Suprapubic skin (tissue), 4 donors: Measurements from ENCODE around the gene EPHA8. TPM values are rescaled to one million over a fixed set of nuclear protein-coding genes. Genes with fewer than 3 reads are reported as not detected.

ENCODE experiments used
- DNase-seq, 2 donors: peaks; one replicate each; pipeline ENCODE4 v3.0.0-alpha.2; 2019; ENCODE audit warnings: low spot score in 2 of 2
- H3K27ac ChIP-seq: fragments of 200-600 bp; sonication (generic); one replicate; pipeline ENCODE4 v1.5.1; 2019
- H3K27me3 ChIP-seq: fragments of 200-600 bp; sonication (generic); one replicate; pipeline ENCODE4 v1.5.1; 2019
- H3K36me3 ChIP-seq: fragments of 200-600 bp; sonication (generic); one replicate; pipeline ENCODE4 v1.5.1; 2019
- H3K4me1 ChIP-seq: fragments of 200-600 bp; sonication (generic); one replicate; pipeline ENCODE4 v1.5.1; 2019
- H3K4me3 ChIP-seq: fragments of 200-600 bp; sonication (generic); one replicate; pipeline ENCODE4 v1.5.1; 2019; ENCODE audit warnings: mild to moderate bottlenecking
- H3K9me3 ChIP-seq: fragments of 200-600 bp; sonication (generic); one replicate; pipeline ENCODE4 v1.5.1; 2019
- EP300 ChIP-seq: sonication (generic); formaldehyde crosslinking; IDR thresholded peaks from one replicate; pipeline ENCODE4 v1.6.1; 2017; ENCODE audit warnings: antibody characterized with exemption
- POLR2A ChIP-seq, 2 donors: fragments of 450-650 bp; IDR thresholded peaks; one replicate each; pipeline ENCODE4 v1.6.1; 2017; ENCODE audit warnings: antibody characterized with exemption in 2 of 2, mild to moderate bottlenecking in 2 of 2, moderate library complexity in 2 of 2
- POLR2AphosphoS5 ChIP-seq, 3 donors: sonication (generic); formaldehyde crosslinking; IDR thresholded peaks; one replicate each; pipeline ENCODE4 v1.6.1; 2017; ENCODE audit warnings: antibody characterized with exemption in 3 of 3
- WGBS: methylation state at CpG from one replicate; pipeline ENCODE4 v1.1.5; 2018; 5-methylcytosine and 5-hydroxymethylcytosine counted together
- total RNA-seq, 4 donors: library from RNA; depleted of rRNA; stranded (reverse); fragments of >200 nt; gene quantifications; one replicate each; pipeline ENCODE4 v1.1.0, GENCODE V29; 2016
- TF ChIP-seq, protein P1 (sequence below), 2 donors: fragments of 200-600 bp in 1 of 2; fragments of 450-650 bp in 1 of 2; sonication (generic) in 1 of 2; IDR thresholded peaks; one replicate each; pipeline ENCODE4 v1.5.1; 2016 to 2019; ENCODE audit warnings: antibody characterized with exemption in 2 of 2, mild to moderate bottlenecking in 1 of 2, moderate library complexity in 1 of 2

Gene EPHA8
- total RNA-seq, 4 donors from 2014 or later: 0.34 to 0.64 TPM; not detected in 2

DNA sequence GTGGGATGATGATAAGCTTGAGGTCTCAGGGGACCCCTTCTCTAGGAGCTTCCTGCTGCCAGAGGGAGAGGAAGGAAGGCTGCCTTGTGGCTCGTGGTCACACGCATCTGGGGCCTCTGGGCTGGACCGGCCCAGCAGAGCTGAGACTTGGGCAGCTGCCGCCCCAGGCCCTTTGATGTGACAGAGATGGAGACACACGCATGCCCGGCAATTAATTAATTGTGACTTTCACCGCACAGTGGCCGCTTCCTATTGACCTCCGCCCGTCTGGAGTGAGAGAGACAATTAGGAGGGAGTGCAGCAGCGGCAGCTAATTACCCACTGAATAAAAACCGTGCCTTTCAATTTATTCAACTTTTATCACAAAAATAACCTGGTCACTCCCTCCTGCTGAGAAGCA, 56.5 kb downstream of the EPHA8 start:
- Histone ChIP-seq H3K9me3 (no peaks in the 10 kb centered on the region), H3K36me3 (no peaks in the 10 kb centered on the region), H3K4me3 (no peak overlapping the region), H3K27ac (no peak overlapping the region), H3K27me3 (peaks cover 98% of the 10 kb centered on the region), H3K4me1 (no peaks in the 10 kb centered on the region)
- WGBS: 51% methylated on average over 12 of the region's 12 CpGs
- TF ChIP-seq, protein P1, sequence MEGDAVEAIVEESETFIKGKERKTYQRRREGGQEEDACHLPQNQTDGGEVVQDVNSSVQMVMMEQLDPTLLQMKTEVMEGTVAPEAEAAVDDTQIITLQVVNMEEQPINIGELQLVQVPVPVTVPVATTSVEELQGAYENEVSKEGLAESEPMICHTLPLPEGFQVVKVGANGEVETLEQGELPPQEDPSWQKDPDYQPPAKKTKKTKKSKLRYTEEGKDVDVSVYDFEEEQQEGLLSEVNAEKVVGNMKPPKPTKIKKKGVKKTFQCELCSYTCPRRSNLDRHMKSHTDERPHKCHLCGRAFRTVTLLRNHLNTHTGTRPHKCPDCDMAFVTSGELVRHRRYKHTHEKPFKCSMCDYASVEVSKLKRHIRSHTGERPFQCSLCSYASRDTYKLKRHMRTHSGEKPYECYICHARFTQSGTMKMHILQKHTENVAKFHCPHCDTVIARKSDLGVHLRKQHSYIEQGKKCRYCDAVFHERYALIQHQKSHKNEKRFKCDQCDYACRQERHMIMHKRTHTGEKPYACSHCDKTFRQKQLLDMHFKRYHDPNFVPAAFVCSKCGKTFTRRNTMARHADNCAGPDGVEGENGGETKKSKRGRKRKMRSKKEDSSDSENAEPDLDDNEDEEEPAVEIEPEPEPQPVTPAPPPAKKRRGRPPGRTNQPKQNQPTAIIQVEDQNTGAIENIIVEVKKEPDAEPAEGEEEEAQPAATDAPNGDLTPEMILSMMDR (IDR thresholded peaks at IDR 0.05): no peak
- TF ChIP-seq POLR2A (IDR thresholded peaks at IDR 0.05) (no peak), POLR2AphosphoS5 (IDR thresholded peaks at IDR 0.05) (no peak)
- DNase-seq: no peak

DNA sequence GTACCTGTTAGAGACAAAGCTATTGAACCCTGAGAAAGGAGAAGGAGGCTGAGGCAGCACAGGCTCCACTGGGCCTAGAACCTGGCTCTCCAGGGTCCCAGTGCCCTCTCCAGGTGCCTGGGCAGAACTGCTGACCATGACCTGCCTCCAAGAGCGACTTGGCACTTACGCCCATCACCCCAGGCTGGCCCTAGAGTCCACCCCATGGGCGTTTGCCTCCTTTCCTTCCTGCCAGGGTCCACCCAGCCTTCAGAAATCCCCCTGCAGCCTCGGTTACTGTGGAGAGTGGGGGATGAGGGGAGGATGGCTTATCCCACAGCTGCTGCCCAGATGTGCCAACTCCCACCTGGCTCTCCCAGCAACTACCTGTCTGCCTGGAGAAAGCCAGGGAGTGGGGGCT, 58.5 kb downstream of the EPHA8 start:
- Histone ChIP-seq H3K4me3 (no peak overlapping the region), H3K36me3 (no peaks in the 10 kb centered on the region), H3K9me3 (no peaks in the 10 kb centered on the region), H3K4me1 (peaks cover 3% of the 10 kb centered on the region), H3K27me3 (peaks cover 98% of the 10 kb centered on the region), H3K27ac (no peak overlapping the region)
- 42% methylated on average over 3 of the region's 4 CpGs for WGBS
- DNase-seq: no peak
- no peak for TF ChIP-seq POLR2A (IDR thresholded peaks at IDR 0.05)
- TF ChIP-seq, protein P1 (IDR thresholded peaks at IDR 0.05): no peak
- TF ChIP-seq POLR2AphosphoS5 (IDR thresholded peaks at IDR 0.05): no peak
- TF ChIP-seq EP300: no peak

DNA sequence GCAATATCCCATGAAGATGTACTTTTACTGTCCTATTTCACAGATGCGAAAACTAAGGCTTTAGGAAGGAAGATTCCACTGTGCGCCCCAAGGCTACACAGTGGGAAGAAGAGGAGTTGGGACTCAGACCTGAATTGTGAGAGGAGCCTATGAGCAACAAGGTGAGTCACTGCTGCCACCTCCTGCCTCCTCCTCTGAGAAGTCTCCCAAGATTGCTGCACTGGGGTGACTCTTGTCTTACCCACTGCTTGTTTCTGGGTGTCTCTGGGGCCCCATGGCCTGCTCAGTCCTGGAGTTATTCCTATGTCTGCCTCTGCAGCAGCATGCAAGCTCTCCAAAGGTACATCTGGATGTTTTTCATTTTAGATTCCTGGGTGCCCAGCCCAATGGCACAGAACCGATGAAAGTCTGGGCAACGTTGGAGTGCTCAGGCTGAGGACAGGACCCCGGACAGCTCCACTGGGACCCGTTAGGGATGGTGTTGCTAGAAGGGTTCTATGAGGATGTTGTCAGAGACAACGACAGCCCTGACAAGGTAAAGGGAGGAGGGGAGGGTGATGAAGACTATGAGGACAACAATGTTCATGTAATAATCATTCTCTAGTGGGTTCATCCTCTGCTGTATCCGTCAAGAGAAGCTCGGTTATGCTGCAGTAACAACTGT, 62.1 kb downstream of the EPHA8 start:
- no peak overlapping the region for H3K27ac ChIP-seq
- peaks cover 3% of the 10 kb centered on the region for H3K4me1 ChIP-seq
- 46% methylated on average over 9 of the region's 9 CpGs for WGBS
- TF ChIP-seq POLR2AphosphoS5 (IDR thresholded peaks at IDR 0.05) (no peak), EP300 (no peak), POLR2A (IDR thresholded peaks at IDR 0.05) (no peak)
- TF ChIP-seq, protein P1 (IDR thresholded peaks at IDR 0.05): no peak
- no peak for DNase-seq
- peaks cover 86% of the 10 kb centered on the region for H3K27me3 ChIP-seq
- no peaks in the 10 kb centered on the region for H3K36me3 ChIP-seq
- no peak overlapping the region for H3K4me3 ChIP-seq
- no peaks in the 10 kb centered on the region for H3K9me3 ChIP-seq

DNA sequence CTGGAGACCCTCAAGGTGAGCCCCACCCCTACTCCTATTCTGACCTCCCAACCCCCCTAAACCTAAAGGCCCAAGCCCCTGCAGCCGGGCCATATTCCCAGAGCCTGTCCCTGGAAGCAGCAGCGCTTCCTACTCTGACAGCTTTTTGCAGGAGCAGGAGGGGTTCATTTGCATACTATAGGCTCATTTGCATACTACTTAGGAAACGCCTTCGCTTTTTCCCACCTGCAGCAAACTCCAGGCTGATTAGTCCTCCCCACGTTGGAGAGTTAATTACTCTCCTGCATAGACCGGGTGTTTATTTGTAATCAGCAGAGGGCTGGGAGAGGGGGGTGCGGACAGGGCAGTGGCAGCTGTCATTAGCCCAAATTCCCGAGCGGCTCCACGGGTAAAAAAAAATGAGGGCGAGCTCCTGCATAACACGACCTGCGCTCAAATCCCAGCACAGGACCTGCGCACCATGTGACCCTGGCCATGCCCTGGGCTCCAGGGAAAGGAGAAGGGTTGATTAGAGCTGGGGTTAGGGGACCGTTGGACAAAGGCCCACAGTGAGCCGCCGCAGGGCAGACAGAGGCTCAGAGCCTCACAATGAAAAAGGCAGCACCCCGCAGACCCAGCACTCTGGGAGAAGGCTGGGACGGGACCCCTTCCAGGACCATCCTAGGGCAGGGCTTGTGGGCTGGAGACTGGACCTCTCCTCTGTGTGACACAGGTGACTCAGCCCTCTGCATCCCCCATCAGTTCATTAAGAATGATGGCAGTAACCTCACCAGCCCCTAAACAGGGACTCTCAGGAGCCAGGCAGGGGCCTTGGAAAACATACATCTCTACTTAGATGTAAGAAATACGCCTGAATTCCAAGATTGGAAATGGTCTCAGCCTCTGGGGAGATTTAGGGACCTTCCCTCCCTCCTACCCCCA, 63.2 kb downstream of the EPHA8 start:
- H3K36me3 ChIP-seq: no peaks in the 10 kb centered on the region
- H3K27ac ChIP-seq: no peak overlapping the region
- peaks cover 81% of the 10 kb centered on the region for H3K27me3 ChIP-seq
- H3K4me3 ChIP-seq: no peak overlapping the region
- H3K9me3 ChIP-seq: no peaks in the 10 kb centered on the region
- H3K4me1 ChIP-seq: peaks cover 3% of the 10 kb centered on the region
- DNase-seq: no peak
- TF ChIP-seq POLR2AphosphoS5 (IDR thresholded peaks at IDR 0.05): no peak
- no peak for TF ChIP-seq EP300
- TF ChIP-seq POLR2A (IDR thresholded peaks at IDR 0.05): no peak
- TF ChIP-seq, protein P1 (IDR thresholded peaks at IDR 0.05): no peak
- WGBS: 12% methylated on average over 16 of the region's 20 CpGs

DNA sequence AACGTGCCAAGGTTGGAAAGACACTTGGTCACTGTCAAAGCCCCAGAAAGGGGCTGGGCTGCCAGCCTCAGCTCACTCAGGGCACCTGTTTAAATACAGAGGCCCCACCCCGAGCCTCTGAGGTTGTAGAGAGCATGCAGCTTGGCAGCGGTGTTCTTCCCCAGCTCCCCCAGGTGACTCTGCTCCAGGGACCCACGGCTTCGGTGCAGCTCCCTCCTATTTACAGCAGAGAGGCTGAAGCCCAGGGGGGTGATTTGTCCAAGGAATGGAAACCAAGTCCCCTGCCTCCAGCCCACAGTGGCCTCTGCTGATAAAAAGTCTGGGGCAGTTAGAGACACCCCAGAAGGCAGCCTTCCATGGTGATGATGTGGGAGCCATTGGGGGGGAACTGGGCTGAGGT, 64.0 kb downstream of the EPHA8 start:
- no peak for DNase-seq
- Histone ChIP-seq H3K4me1 (peaks cover 3% of the 10 kb centered on the region), H3K4me3 (no peak overlapping the region), H3K27ac (no peak overlapping the region), H3K27me3 (peaks cover 74% of the 10 kb centered on the region), H3K9me3 (no peaks in the 10 kb centered on the region), H3K36me3 (no peaks in the 10 kb centered on the region)
- 21% methylated on average over 1 of the region's 5 CpGs for WGBS
- TF ChIP-seq, protein P1 (IDR thresholded peaks at IDR 0.05): no peak
- TF ChIP-seq EP300 (no peak), POLR2A (IDR thresholded peaks at IDR 0.05) (no peak), POLR2AphosphoS5 (IDR thresholded peaks at IDR 0.05) (no peak)
